Caco-2 (cell line): Measurements from ENCODE around the gene CDK19. TPM values are rescaled to one million over a fixed set of nuclear protein-coding genes. Genes with fewer than 3 reads are reported as not detected.

Source experiments
- BruUV-seq: library from RNA; stranded (reverse); fragments of 400-500 nt; replicated peaks from 2 replicates; lab custom pipeline; 2021; lab: Mats Ljungman, UMichigan
- CTCF ChIA-PET: fragments of 300-600 bp; sonication (Branson Sonifier 250); formaldehyde crosslinking; loops from one replicate; lab custom pipeline; 2022; ENCODE audit warnings: antibody characterized with exemption; lab: Charles Lee
- POLR2A ChIA-PET: fragments of 300-600 bp; sonication (Branson Sonifier 250); formaldehyde crosslinking; loops from one replicate; lab custom pipeline; 2022; ENCODE audit warnings: antibody characterized with exemption; lab: Charles Lee
- DNase-seq, 2 experiments: peaks; one replicate each; pipeline versions ENCODE4 v3.0.0 to v3.0.0-alpha.2; 2020 to 2022
- H3K27me3 ChIP-seq: replicated peaks from 2 replicates; pipeline ENCODE4 v1.6.0; 2011; ENCODE audit warnings: low read length; ENCODE audit not compliant: control insufficient read depth, insufficient read depth
- H3K36me3 ChIP-seq: 2 replicates; pipeline ENCODE4 v1.5.1; 2011; ENCODE audit warnings: low read length; ENCODE audit not compliant: control insufficient read depth, insufficient read depth
- H3K4me1 ChIP-seq: fragments of 250-450 bp; sonication (Bioruptor Pico); 2 replicates; pipeline ENCODE4 v1.5.1; 2020; ENCODE audit warnings: mild to moderate bottlenecking
- H3K4me3 ChIP-seq: 2 replicates; pipeline ENCODE4 v1.5.1; 2011; ENCODE audit warnings: low read depth, mild to moderate bottlenecking, control low read depth, low read length
- H3K9me3 ChIP-seq: fragments of 250-450 bp; sonication (Bioruptor Pico); 2 replicates; pipeline ENCODE4 v1.5.1; 2020; ENCODE audit warnings: mild to moderate bottlenecking, moderate library complexity
- H3K27ac Mint-ChIP-seq: one replicate; pipeline ENCODE4 v1.8.0; 2022; ENCODE audit warnings: mixed read lengths; ENCODE audit not compliant: unreplicated experiment
- H3K27me3 Mint-ChIP-seq: one replicate; pipeline ENCODE4 v1.8.0; 2022; ENCODE audit warnings: mixed read lengths; ENCODE audit not compliant: insufficient read depth, unreplicated experiment
- H3K36me3 Mint-ChIP-seq: one replicate; pipeline ENCODE4 v1.8.0; 2022; ENCODE audit warnings: mild to moderate bottlenecking, mixed read lengths; ENCODE audit not compliant: insufficient read depth, unreplicated experiment
- H3K4me1 Mint-ChIP-seq: one replicate; pipeline ENCODE4 v1.8.0; 2022; ENCODE audit warnings: low read depth, mixed read lengths; ENCODE audit not compliant: unreplicated experiment
- H3K4me3 Mint-ChIP-seq: one replicate; pipeline ENCODE4 v1.8.0; 2022; ENCODE audit warnings: mild to moderate bottlenecking, moderate library complexity, mixed read lengths; ENCODE audit not compliant: unreplicated experiment
- H3K9me3 Mint-ChIP-seq: one replicate; pipeline ENCODE4 v1.8.0; 2022; ENCODE audit warnings: mixed read lengths; ENCODE audit not compliant: unreplicated experiment
- CTCF ChIP-seq, 2 experiments: fragments of 200-600 bp in 1 of 2; IDR thresholded peaks; 1 replicate in 1 of 2; 2 replicates in 1 of 2; pipeline versions ENCODE4 v1.5.1 to v1.8.0; 2011 to 2022; ENCODE audit warnings: antibody characterized with exemption in 1 of 2, control low read depth in 1 of 2, inconsistent platforms in 1 of 2, low read depth in 1 of 2, low read length in 1 of 2, mild to moderate bottlenecking in 1 of 2, moderate library complexity in 1 of 2; ENCODE audit not compliant: insufficient read depth in 1 of 2, severe bottlenecking in 1 of 2, unreplicated experiment in 1 of 2
- intact Hi-C: fragments of 100-400 bp; cut with micrococcal nuclease; formaldehyde crosslinking; loops from one replicate; pipeline ENCODE4 v1.10.0; 2022; ENCODE audit not compliant: unreplicated experiment
- total RNA-seq: library from RNA; stranded (reverse); gene quantifications from 2 replicates; pipeline ENCODE4 v1.2.3, GENCODE V29; 2022

CDK19 gene
- total RNA-seq, 1 experiment from 2014 or later, result 24.6 TPM

GRCh38 chr6:110795271-110795670, 20.0 kb downstream of the CDK19 start:
- intact Hi-C loops, result no loop called here
- Histone ChIP-seq H3K4me1 (no peaks in the 10 kb centered on the region), H3K36me3 (no peaks in the 10 kb centered on the region), H3K4me3 (no peak overlapping the region), H3K27me3 (no peaks in the 10 kb centered on the region), H3K9me3 (no peaks in the 10 kb centered on the region; the same call in 1 of the 2 replicates)
- Mint-ChIP-seq H3K27ac (no peak overlapping the region), H3K4me3 (no peak overlapping the region), H3K27me3 (no peaks in the 10 kb centered on the region), H3K4me1 (no peaks in the 10 kb centered on the region), H3K36me3 (no peaks in the 10 kb centered on the region), H3K9me3 (no peaks in the 10 kb centered on the region)
- DNase-seq, result no peak
- POLR2A ChIA-PET, result no interaction called here
- CTCF ChIA-PET, result no interaction called here
- TF ChIP-seq CTCF (IDR thresholded peaks at IDR 0.05; ENCODE audit: insufficient read depth in 1 of 2, low read depth in 1 of 2, low read length in 1 of 2, severe bottlenecking in 1 of 2, unreplicated experiment in 1 of 2), result no peak
- BruUV-seq, result no TSS peak

- no peak for DNase-seq
- Mint-ChIP-seq H3K36me3 (peaks cover 6% of the 10 kb centered on the region), H3K27ac (no peak overlapping the region), H3K4me1 (peaks cover 11% of the 10 kb centered on the region), H3K9me3 (no peaks in the 10 kb centered on the region), H3K27me3 (no peaks in the 10 kb centered on the region), H3K4me3 (no peak overlapping the region)
- Histone ChIP-seq H3K9me3 (peaks cover 9% of the 10 kb centered on the region), H3K36me3 (no peaks in the 10 kb centered on the region), H3K4me3 (no peak overlapping the region), H3K27me3 (no peaks in the 10 kb centered on the region), H3K4me1 (0 out of 2 replicates have a peak, but pooled peaks cover 3% of the 10 kb centered on the region)
- ChIA-PET CTCF (no interaction called here), POLR2A (no interaction called here)
- no TSS peak for BruUV-seq
- intact Hi-C loops, result no loop called here
- TF ChIP-seq CTCF (IDR thresholded peaks at IDR 0.05; ENCODE audit: insufficient read depth in 1 of 2, low read depth in 1 of 2, low read length in 1 of 2, severe bottlenecking in 1 of 2, unreplicated experiment in 1 of 2), result no peak
These were observed 28.6 kb downstream of the CDK19 start for GRCh38 chr6:110786696-110787095.

GRCh38 chr6:110786271-110786670, 29.0 kb downstream of the CDK19 start:
- Histone ChIP-seq H3K4me3 (no peak overlapping the region), H3K36me3 (no peaks in the 10 kb centered on the region), H3K27me3 (no peaks in the 10 kb centered on the region), H3K9me3 (peaks cover 9% of the 10 kb centered on the region), H3K4me1 (0 out of 2 replicates have a peak, but pooled peaks cover 3% of the 10 kb centered on the region)
- no peak for DNase-seq
- ChIA-PET CTCF (no interaction called here), POLR2A (no interaction called here)
- peaks cover 6% of the 10 kb centered on the region for H3K36me3 Mint-ChIP-seq
- no peak overlapping the region for H3K4me3 Mint-ChIP-seq
- no TSS peak for BruUV-seq
- no peaks in the 10 kb centered on the region for H3K27me3 Mint-ChIP-seq
- H3K9me3 Mint-ChIP-seq, result no peaks in the 10 kb centered on the region
- no peak overlapping the region for H3K27ac Mint-ChIP-seq
- TF ChIP-seq CTCF (IDR thresholded peaks at IDR 0.05; ENCODE audit: insufficient read depth in 1 of 2, low read depth in 1 of 2, low read length in 1 of 2, severe bottlenecking in 1 of 2, unreplicated experiment in 1 of 2), result no peak
- intact Hi-C loops, result no loop called here
- H3K4me1 Mint-ChIP-seq, result peaks cover 11% of the 10 kb centered on the region
